Neutrophil (primary cell): Measurements from ENCODE around the gene TEAD1.

Experiments
- H3K27ac ChIP-seq: fragments of 200-600 bp; sonication (generic); 2 replicates; pipeline ENCODE4 v1.5.1; 2016; ENCODE audit warnings: mild to moderate bottlenecking, moderate library complexity
- H3K27me3 ChIP-seq: fragments of 200-600 bp; sonication (generic); 2 replicates; pipeline ENCODE4 v1.6.0; 2016; ENCODE audit warnings: mild to moderate bottlenecking
- H3K36me3 ChIP-seq: fragments of 200-600 bp; sonication (generic); 2 replicates; pipeline ENCODE4 v1.5.1; 2017
- H3K4me1 ChIP-seq, 2 experiments: fragments of 200-600 bp in 1 of 2; sonication (generic) in 1 of 2; 1 replicate in 1 of 2; 2 replicates in 1 of 2; pipeline versions ENCODE4 v1.5.1 to v1.6.1; 2013 to 2016; ENCODE audit warnings: low read depth in 1 of 2, low read length in 1 of 2, mild to moderate bottlenecking in 1 of 2, moderate library complexity in 1 of 2; ENCODE audit not compliant: control insufficient read depth in 1 of 2, insufficient read depth in 1 of 2
- H3K4me3 ChIP-seq, 2 experiments: fragments of 200-600 bp in 1 of 2; sonication (generic) in 1 of 2; 1 replicate in 1 of 2; 2 replicates in 1 of 2; pipeline ENCODE4 v1.5.1; 2013 to 2016; ENCODE audit warnings: low read depth in 1 of 2, low read length in 1 of 2, mild to moderate bottlenecking in 1 of 2, moderate library complexity in 1 of 2
- H3K9me3 ChIP-seq: fragments of 200-600 bp; sonication (generic); 2 replicates; pipeline ENCODE4 v1.5.1; 2016
- CTCF ChIP-seq: fragments of 200-600 bp; sonication (generic); IDR thresholded peaks from 2 replicates; pipeline ENCODE4 v1.5.1; 2016; ENCODE audit warnings: antibody characterized with exemption

The TEAD1 gene

DNA sequence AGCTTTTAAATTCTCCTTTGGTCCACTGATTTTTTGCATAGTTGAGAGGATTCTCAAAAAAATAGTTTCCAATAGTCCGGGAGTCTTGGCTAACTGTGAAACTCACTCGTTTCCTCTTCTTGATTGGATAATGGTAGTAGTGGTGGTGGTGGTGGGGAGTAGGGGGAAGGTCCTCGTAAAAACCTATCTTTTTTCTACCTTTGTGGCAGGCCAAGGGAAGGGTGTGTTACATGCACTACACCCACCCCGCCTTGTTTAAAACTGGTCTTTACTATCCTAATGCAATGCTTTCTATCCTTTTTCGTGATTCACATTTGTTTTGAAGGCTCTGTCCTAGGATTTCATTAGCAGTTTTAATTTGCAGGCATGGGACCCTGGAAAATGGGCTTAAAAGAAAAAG is 4.8 kb downstream of the TEAD1 start:
- no peaks in the 10 kb centered on the region for H3K36me3 ChIP-seq
- H3K4me1 ChIP-seq = peaks cover 0 to 2% of the 10 kb centered on the region in 2 experiments
- no peak overlapping the region for H3K4me3 ChIP-seq
- no peaks in the 10 kb centered on the region for H3K9me3 ChIP-seq
- H3K27me3 ChIP-seq = peaks cover 100% of the 10 kb centered on the region
- no peak overlapping the region for H3K27ac ChIP-seq
- no peak for TF ChIP-seq CTCF

GRCh38 chr11:12679471-12679870 is 5.2 kb downstream of the TEAD1 start:
- Histone ChIP-seq H3K27ac (no peak overlapping the region), H3K9me3 (no peaks in the 10 kb centered on the region), H3K4me3 (no peak overlapping the region), H3K27me3 (peaks cover 100% of the 10 kb centered on the region), H3K4me1 (no peaks in the 10 kb centered on the region), H3K36me3 (no peaks in the 10 kb centered on the region)
- no peak for TF ChIP-seq CTCF

DNA sequence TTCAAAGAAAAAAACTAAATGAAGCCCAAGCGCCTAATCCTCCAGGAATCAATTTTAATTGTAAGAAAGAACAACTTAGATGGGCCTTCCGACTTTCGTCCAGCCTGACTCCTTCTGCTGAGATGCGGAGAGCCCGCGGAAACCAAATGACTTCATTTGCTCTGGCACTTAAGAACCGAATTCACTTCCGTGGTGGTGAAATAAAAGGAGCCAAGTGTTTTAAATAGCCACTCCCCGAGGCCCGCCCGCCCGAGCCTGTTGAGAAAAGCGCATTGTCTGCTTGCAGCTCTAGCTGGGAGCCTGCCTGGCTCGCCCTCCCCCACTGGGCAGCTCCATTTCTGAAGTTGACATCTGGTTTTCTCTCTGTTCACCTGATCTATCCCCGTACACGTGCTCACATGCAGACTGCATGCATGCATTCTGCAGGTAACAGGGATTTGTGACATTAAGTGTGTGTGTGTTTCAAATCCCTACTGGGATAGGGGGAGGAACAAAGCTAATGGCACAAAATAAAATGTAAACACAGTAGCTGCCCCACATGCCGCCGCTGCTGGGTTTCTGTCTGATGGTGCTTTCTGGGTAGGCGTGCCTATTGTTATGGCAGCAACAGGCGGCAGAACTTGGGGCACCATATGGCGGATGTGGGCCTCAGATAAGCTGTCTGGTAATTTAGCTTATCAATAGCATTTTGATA is 6.2 kb downstream of the TEAD1 start:
- Histone ChIP-seq H3K4me3 (no peak overlapping the region), H3K4me1 (no peaks in the 10 kb centered on the region), H3K9me3 (no peaks in the 10 kb centered on the region), H3K36me3 (no peaks in the 10 kb centered on the region), H3K27me3 (peaks cover 100% of the 10 kb centered on the region), H3K27ac (no peak overlapping the region)
- no peak for TF ChIP-seq CTCF

DNA sequence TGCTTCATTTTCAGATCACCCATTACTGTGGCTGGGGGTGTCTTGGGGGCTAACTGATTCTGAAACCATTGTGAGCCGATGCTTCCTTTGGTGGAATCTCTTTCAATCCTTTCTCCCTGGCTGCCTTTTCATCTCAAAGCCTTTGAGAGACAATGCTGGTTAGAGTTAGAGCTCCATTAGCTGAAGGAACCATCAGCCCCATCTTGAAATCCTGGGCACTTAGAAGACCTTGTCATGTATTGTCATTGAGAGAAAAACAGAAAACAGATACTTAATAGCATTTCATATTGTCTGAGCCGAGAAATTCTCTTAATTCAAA is 6.7 kb downstream of the TEAD1 start:
- H3K9me3 ChIP-seq = no peaks in the 10 kb centered on the region
- peaks cover 100% of the 10 kb centered on the region for H3K27me3 ChIP-seq
- TF ChIP-seq CTCF = no peak
- no peak overlapping the region for H3K4me3 ChIP-seq
- H3K27ac ChIP-seq = no peak overlapping the region
- no peaks in the 10 kb centered on the region for H3K36me3 ChIP-seq
- H3K4me1 ChIP-seq = no peaks in the 10 kb centered on the region

DNA sequence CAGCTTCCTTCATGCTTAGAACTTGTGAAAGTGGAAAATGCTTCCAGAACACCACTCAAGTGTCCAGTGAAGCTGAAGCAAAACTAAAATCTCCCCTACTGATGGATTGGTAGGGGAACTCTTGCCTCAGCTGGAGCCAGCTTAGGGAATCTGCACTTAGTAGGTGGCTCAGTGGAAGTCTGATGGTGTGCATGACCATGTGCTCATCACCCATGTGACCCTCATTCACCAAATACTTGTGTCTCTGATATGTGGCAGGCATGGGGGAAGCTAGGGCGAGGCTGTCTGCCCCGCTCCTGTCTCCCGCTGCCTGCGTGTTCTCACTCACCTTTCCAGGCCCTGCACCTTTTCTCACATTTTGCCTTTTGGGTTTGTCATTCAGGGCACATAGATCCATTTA is 7.2 kb downstream of the TEAD1 start:
- Histone ChIP-seq H3K4me1 (no peaks in the 10 kb centered on the region), H3K4me3 (no peak overlapping the region)

More for the DNA sequence above, 7.2 kb downstream of the TEAD1 start:
- TF ChIP-seq CTCF = no peak
- Histone ChIP-seq H3K27ac (no peak overlapping the region), H3K36me3 (no peaks in the 10 kb centered on the region), H3K9me3 (no peaks in the 10 kb centered on the region), H3K27me3 (peaks cover 97% of the 10 kb centered on the region)
